ENCODE results near the gene FAM163A.

DNA sequence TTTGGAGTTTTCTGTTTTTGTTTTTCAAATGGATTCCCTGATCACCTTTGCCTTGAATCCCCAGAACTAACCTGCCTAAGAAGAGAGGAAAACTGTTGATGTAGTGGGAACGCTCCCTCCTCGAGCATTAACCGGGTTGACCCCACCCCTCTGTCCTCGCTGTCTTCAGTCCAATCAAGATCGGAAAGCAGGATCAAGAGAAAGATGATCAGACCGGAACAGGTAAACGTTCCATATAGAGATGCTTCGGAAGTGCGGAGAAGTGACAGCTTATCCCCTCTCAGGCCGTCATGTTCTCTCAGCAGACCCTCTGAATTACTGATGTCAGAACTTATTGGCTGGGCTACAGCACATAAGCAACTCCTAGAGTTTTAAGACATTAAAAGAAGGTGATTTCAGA lies 800 bp upstream of the FAM163A start:
- TF ChIP-seq, protein P1, sequence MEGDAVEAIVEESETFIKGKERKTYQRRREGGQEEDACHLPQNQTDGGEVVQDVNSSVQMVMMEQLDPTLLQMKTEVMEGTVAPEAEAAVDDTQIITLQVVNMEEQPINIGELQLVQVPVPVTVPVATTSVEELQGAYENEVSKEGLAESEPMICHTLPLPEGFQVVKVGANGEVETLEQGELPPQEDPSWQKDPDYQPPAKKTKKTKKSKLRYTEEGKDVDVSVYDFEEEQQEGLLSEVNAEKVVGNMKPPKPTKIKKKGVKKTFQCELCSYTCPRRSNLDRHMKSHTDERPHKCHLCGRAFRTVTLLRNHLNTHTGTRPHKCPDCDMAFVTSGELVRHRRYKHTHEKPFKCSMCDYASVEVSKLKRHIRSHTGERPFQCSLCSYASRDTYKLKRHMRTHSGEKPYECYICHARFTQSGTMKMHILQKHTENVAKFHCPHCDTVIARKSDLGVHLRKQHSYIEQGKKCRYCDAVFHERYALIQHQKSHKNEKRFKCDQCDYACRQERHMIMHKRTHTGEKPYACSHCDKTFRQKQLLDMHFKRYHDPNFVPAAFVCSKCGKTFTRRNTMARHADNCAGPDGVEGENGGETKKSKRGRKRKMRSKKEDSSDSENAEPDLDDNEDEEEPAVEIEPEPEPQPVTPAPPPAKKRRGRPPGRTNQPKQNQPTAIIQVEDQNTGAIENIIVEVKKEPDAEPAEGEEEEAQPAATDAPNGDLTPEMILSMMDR (IDR thresholded peaks at IDR 0.05; ENCODE audit: insufficient read depth, low read length), result no peak
- TF ChIP-seq GABPA (IDR thresholded peaks at IDR 0.05; ENCODE audit: low read depth), result no peak
